GM21576 (cell line): ENCODE data around the gene TMEM266.

ENCODE experiments used
- ATAC-seq: cut with Tn5 transposase; IDR thresholded peaks from one replicate; pipeline ENCODE4 v1.9.1; 2021; ENCODE audit warnings: mild to moderate bottlenecking, moderate library complexity; ENCODE audit not compliant: unreplicated experiment

The TMEM266 gene

GRCh38 chr15:76179023-76179422, 119.2 kb downstream of the TMEM266 start:
- no peak for ATAC-seq

GRCh38 chr15:76180321-76180720, 120.5 kb downstream of the TMEM266 start:
- no peak for ATAC-seq

- ATAC-seq = peak; percentile 72
Observed at GRCh38 chr15:76181705-76182107, 121.9 kb downstream of the TMEM266 start.

GRCh38 chr15:76183930-76184649, 124.3 kb downstream of the TMEM266 start:
- no peak for ATAC-seq

- ATAC-seq = no peak
Observed at GRCh38 chr15:76184650-76185035, 124.9 kb downstream of the TMEM266 start.

- no peak for ATAC-seq
Observed at GRCh38 chr15:76185716-76186115, 125.9 kb downstream of the TMEM266 start.

- no peak for ATAC-seq
Observed at GRCh38 chr15:76187163-76187562, 127.4 kb downstream of the TMEM266 start.

- ATAC-seq = no peak
Observed at GRCh38 chr15:76189106-76189505, 129.3 kb downstream of the TMEM266 start.

GRCh38 chr15:76190070-76190564, 130.3 kb downstream of the TMEM266 start:
- no peak for ATAC-seq

- peak; percentile 80 for ATAC-seq
Observed at GRCh38 chr15:76190751-76191538, 131.2 kb downstream of the TMEM266 start.

GRCh38 chr15:76191539-76192244, 131.9 kb downstream of the TMEM266 start:
- no peak for ATAC-seq

- ATAC-seq = no peak
Observed at GRCh38 chr15:76192715-76193114, 132.9 kb downstream of the TMEM266 start.

- no peak for ATAC-seq
Observed at GRCh38 chr15:76193934-76194333, 134.1 kb downstream of the TMEM266 start.

GRCh38 chr15:76195506-76196268, 135.9 kb downstream of the TMEM266 start:
- no peak for ATAC-seq

GRCh38 chr15:76196269-76197231, 136.8 kb downstream of the TMEM266 start:
- ATAC-seq = no peak

- ATAC-seq = no peak
Observed at GRCh38 chr15:76197703-76198455, 138.1 kb downstream of the TMEM266 start.

GRCh38 chr15:76198456-76199105, 138.8 kb downstream of the TMEM266 start:
- ATAC-seq = no peak
